HG03558 (cell line): Measurements from ENCODE around the gene OGFOD2.
"Not testable (repeated sequence)": the region's sequence is repeated elsewhere in the genome, so short reads cannot be mapped to it uniquely, and the experiment has no call there.

Source experiments
- ATAC-seq: cut with Tn5 transposase; IDR thresholded peaks from one replicate; pipeline ENCODE4 v1.9.1; 2021; ENCODE audit warnings: moderate number of reproducible peaks; ENCODE audit not compliant: unreplicated experiment; ENCODE audit errors: extremely low read depth

Gene OGFOD2

GRCh38 chr12:122997343-122998250, 22.6 kb downstream of the OGFOD2 start:
- ATAC-seq, result no peak

- ATAC-seq, result no peak
Measured at GRCh38 chr12:122998316-122998715, 23.3 kb downstream of the OGFOD2 start.

DNA sequence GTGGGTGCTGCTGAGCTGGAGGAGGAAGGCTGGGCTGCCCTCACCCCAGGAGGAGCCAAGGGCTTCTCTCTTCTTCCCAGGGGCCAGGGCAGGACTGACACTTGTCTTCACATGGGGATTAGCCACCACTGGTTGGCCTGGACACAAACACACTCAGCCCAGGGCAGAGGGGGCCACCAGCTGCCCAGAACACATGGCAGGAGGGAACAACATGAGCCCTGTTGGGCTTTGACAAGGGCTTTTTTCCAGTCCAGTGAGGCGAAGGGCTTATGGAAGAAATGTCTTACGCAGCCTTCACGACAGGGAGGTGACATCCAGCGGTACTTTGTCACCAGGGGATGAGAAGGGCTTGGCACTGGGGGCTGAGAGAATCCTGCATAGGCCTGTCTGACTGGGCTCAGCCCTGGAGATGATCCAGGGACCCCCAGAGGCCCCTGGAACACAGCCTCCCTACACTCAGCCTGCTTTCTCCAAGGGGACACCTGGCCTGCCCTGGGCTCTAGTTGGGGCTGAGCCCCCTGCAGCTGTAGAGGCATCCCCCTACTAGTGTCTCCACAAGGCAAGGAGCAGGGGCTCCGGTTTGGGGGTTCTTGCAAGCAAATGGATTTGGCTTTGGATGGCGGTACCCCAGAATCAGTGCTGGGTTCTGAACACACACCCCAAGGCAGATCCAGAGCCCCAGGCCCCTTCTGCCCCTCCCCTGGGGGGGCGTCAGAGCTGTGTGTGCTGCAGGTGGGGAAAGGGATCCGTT, 24.3 kb downstream of the OGFOD2 start:
- no peak for ATAC-seq

GRCh38 chr12:122999986-123000420, 25.0 kb downstream of the OGFOD2 start:
- ATAC-seq, result no peak

GRCh38 chr12:123000578-123000977, 25.5 kb downstream of the OGFOD2 start:
- no peak for ATAC-seq

GRCh38 chr12:123001464-123001863, 26.4 kb downstream of the OGFOD2 start:
- no peak for ATAC-seq

DNA sequence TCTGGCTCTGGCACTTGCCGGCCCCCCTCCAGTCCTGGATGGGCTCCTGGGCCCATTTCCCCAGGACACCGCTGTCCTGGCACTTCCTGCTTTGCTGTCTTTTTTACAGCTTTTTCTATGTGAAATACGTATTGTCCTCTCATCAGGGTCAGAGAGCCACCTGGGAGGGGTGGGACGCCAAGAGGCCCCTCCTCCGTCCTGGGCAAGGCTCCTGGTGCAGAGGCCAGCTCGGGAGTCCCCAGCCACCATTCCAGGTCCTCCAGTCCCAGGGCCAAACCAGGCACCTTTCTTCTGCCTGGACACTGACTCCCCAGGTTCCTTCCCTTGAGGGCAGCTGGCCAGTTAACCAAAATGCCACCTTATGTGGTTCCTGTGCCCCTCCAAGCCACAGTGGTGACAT, 28.2 kb downstream of the OGFOD2 start:
- ATAC-seq, result no peak

- ATAC-seq, result no peak
Measured at GRCh38 chr12:123004287-123004686, 29.2 kb downstream of the OGFOD2 start.

GRCh38 chr12:123005081-123005626, 30.1 kb downstream of the OGFOD2 start:
- no peak for ATAC-seq

GRCh38 chr12:123006977-123007376, 31.9 kb downstream of the OGFOD2 start:
- ATAC-seq, result no peak

DNA sequence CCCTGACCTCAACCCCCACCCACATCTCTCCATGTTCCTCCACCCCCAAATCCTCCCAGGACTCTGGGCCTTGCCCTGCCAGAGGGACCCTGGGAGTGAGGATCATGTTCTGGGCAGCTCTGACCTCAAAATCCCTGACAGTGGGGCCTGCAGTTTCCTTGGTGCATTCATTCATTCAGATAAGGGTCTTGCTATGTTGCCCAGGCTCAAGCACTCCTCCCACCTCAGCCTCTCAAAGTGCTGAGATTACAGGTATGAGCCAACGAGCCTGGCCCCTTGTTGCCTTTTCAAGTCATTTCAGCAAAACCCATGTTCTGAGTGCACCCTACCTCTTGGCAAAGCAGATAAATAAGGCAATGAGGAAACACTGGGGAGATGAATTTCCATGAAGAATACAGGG, 35.1 kb downstream of the OGFOD2 start:
- ATAC-seq, result no peak

DNA sequence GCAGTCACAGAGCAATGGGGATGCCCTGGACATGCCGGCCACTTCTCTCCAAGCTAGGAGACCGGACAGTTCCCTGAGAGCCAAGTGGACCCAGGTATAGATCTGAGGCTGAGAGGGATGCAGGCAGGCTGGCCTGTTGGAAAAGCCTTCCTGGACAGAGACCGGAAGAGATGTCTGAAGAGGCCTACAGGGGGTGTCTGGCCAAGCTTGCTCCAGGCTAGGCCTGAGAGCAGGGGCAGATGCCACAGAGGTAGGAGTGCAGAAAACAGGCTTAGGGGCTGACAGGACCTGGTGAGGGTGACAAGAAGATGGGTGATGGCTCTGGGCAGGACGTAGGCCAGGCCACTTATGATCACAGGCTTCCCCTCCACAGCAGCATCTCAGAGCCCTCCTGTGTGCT, 35.6 kb downstream of the OGFOD2 start:
- ATAC-seq, result no peak

- no peak for ATAC-seq
Measured at GRCh38 chr12:123011701-123012100, 36.7 kb downstream of the OGFOD2 start.

GRCh38 chr12:123013185-123014095, 38.4 kb downstream of the OGFOD2 start:
- no peak for ATAC-seq

GRCh38 chr12:123014473-123014872, 39.4 kb downstream of the OGFOD2 start:
- ATAC-seq, result not testable (repeated sequence)

- ATAC-seq, result no peak
Measured at GRCh38 chr12:123017753-123018152, 42.7 kb downstream of the OGFOD2 start.

DNA sequence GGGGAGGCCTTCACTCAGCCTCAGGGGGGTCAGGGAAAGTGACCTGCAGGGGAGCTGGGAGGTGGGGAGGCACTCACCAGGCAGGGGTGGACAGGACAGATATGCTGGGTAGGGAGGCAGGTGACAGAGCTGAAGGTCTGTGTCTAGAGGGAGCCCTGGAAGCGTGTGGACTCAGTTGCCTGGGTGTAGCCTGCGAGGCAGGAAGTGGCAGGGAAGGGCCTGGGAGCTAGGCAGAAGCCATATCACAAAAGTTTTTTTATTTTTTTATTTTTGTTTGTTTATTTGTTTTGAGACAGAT, 44.7 kb downstream of the OGFOD2 start:
- no peak for ATAC-seq

DNA sequence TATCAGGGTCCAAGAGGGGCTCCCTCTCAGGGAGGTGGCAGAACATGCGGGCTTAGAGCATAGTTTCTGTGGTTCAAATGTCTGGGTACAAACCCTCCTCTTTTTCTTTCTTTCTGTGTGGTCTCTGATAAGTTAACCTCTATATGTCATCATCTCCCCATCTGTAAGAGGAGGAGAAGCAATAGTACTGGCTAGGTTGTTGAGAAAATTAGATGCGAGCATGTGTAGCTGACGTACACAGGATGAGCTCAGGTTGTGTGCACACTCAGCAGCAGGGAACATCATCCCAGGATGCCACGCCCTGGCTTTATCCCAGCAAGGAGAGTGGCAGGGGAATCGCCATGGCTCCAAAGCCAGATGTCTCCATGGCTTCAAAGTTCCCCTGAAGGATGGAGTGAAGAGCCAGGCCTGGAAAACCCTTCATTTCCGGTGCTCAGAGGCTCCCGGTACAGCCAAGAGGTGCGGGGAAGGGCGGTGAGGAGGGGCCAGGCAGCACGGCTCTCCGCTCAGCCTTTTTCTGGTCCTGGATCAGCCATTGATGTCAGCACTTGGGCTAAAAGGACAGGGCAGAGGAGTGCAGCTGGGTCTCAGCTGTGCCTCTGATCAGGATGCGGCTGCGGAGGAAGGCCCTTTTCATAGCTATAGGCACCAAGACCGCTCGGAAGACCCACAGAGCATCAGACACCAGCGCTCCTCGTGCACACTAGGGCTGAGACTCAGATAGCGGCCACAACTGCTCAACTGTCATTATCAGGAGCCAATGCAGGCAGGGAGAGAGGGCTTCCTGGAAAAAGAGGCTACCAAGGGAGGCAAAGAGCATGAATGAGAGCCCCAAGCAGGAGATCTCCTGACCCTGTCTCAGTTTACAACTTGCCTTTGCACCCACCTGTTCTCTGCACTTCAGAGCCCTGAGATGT, 46.9 kb downstream of the OGFOD2 start:
- ATAC-seq, result no peak

GRCh38 chr12:123022846-123023245, 47.8 kb downstream of the OGFOD2 start:
- ATAC-seq, result no peak
